Measurements from ENCODE around the gene TDRD7. TPM values are rescaled to one million over a fixed set of nuclear protein-coding genes. Genes with fewer than 3 reads are reported as not detected.

TDRD7 gene
- total and polyA plus RNA-seq, 2 of the 8 experiments (the other 6 are each of a cell fraction or from before 2014, with no cell fraction given): 1.2 to 2.3 TPM

- Histone ChIP-seq H3K4ac (replicated peaks; ENCODE audit: insufficient read length, low read depth, low read length) (no peak overlapping the region), H2BK5ac (ENCODE audit: low read depth, low read length) (peak overlapping the region; percentile 73), H3K23me2 (ENCODE audit: low read depth, low read length) (no peaks in the 10 kb centered on the region), H3K27me3 (replicated peaks in 1 of 4; ENCODE audit: control insufficient read depth in 3 of 4, extremely low read depth in 1 of 4, insufficient read depth in 3 of 4, low read length in 3 of 4) (peaks cover 0 to 2% (median 0%) of the 10 kb centered on the region in 4 experiments; a peak in 2 of 7 replicates), H3K79me2 (ENCODE audit: control insufficient read depth in 1 of 2, insufficient read depth in 2 of 2, low read length in 2 of 2) (no peaks in the 10 kb centered on the region), H3K79me1 (ENCODE audit: low read depth, low read length) (no peaks in the 10 kb centered on the region), H2AFZ (ENCODE audit: low read length) (peak overlapping the region; percentile 89), H3K18ac (ENCODE audit: extremely low read depth, low read length) (peak overlapping the region; percentile 36; the same call in 1 of the 2 replicates), H3K4me3 (ENCODE audit: extremely low read depth in 1 of 4, insufficient read depth in 2 of 4, low read depth in 3 of 4, low read length in 4 of 4) (no peak overlapping the region), H3K36me3 (ENCODE audit: control insufficient read depth in 2 of 4, insufficient read depth in 4 of 4, low read length in 3 of 4) (no peaks in the 10 kb centered on the region), H2BK20ac (ENCODE audit: low read length) (no peak overlapping the region), H2BK120ac (replicated peaks; ENCODE audit: low read depth, low read length) (no peak overlapping the region), H4K5ac (ENCODE audit: insufficient read length, low read depth, low read length) (no peak overlapping the region), H4K8ac (ENCODE audit: extremely low read depth, insufficient read depth, low read length) (no peak overlapping the region), H3K23ac (ENCODE audit: insufficient read length) (no peak overlapping the region), H4K20me1 (replicated peaks in 1 of 2; ENCODE audit: control insufficient read depth in 1 of 2, insufficient read depth in 2 of 2, low read length in 2 of 2) (no peaks in the 10 kb centered on the region), H3K4me2 (ENCODE audit: insufficient read depth in 1 of 2, low read depth in 2 of 2, low read length in 2 of 2) (no peak overlapping the region; a peak in 1 of 4 replicates), H2BK12ac (ENCODE audit: low read depth, low read length) (no peak overlapping the region), H3K14ac (ENCODE audit: insufficient read length) (no peak overlapping the region), H3K9me3 (ENCODE audit: insufficient read depth in 2 of 2, low read depth in 1 of 2, low read length in 1 of 2) (0 out of 4 replicates have a peak, but pooled peaks cover 0 to 4% of the 10 kb centered on the region in 2 experiments), H3K56ac (replicated peaks; ENCODE audit: insufficient read length, low read depth, low read length) (no peak overlapping the region), H2AK5ac (ENCODE audit: low read depth, low read length) (no peak overlapping the region), H3K27ac (ENCODE audit: low read depth, low read length) (no peak overlapping the region), H3K9ac (replicated peaks in 1 of 4; ENCODE audit: extremely low read depth in 1 of 4, low read depth in 3 of 4, low read length in 3 of 4) (no peak overlapping the region), H4K91ac (replicated peaks; ENCODE audit: insufficient read length, low read length) (peak overlapping the region; percentile 32), H3K4me1 (replicated peaks in 1 of 4; ENCODE audit: control insufficient read depth in 3 of 4, insufficient read depth in 4 of 4, low read length in 3 of 4) (peaks cover 0 to 5% (median 0%) of the 10 kb centered on the region in 4 experiments; a peak in 1 of 7 replicates), H2BK15ac (ENCODE audit: low read length) (no peak overlapping the region)
- DNase-seq (ENCODE audit: low read depth in 1 of 2, low spot score in 2 of 2) (peak; percentile 71 to 92), FAIRE-seq (peak; percentile 76)
- CTCF ChIA-PET (ENCODE audit: partially characterized antibody): interaction anchor here (0.9 to 10.9 kb wide), 17 partner anchors 9 to 542 kb away, joined by 3 to 140 read pairs (median 4); no protein-coding TSS in a partner anchor
- WGBS, 2 experiments (ENCODE audit: extremely low coverage in 1 of 2, insufficient coverage in 1 of 2, insufficient read length in 1 of 2, insufficient replicate concordance in 2 of 2, low coverage in 1 of 2, low lambda C conversion rate in 2 of 2, missing lambda C conversion rate in 1 of 2): 47% methylated on average over 20 of the region's 20 CpGs; no CpG with 5 or more reads in 1 of the 2 experiments
- POLR2A ChIA-PET (ENCODE audit: partially characterized antibody): interaction anchor here (1.9 kb wide), 1 partner anchor 11 kb away, joined by 7 read pairs; no protein-coding TSS in a partner anchor
- TF ChIP-seq JUND (IDR thresholded peaks at IDR 0.05; ENCODE audit: low read length): peak; percentile 56; the same call in 1 of the 2 replicates
- no peak for TF ChIP-seq EP300 (IDR thresholded peaks at IDR 0.05; ENCODE audit: borderline replicate concordance in 1 of 2, low read depth in 2 of 2, low read length in 2 of 2)
- 0 out of 2 replicates have a peak, but pooled peaks have one; percentile 33 for TF ChIP-seq BACH1 (IDR thresholded peaks at IDR 0.05; ENCODE audit: low read length)
- no peak for TF ChIP-seq CTBP2 (IDR thresholded peaks at IDR 0.05; ENCODE audit: borderline replicate concordance, insufficient read depth, insufficient read length, low read length)
- TF ChIP-seq JUN (IDR thresholded peaks at IDR 0.05; ENCODE audit: low read depth, low read length): peak; percentile 33; the same call in 1 of the 2 replicates
- no peak for TF ChIP-seq KDM1A (IDR thresholded peaks at IDR 0.05; ENCODE audit: borderline replicate concordance, low read length)
- peak; percentile 83 to 88 for TF ChIP-seq RAD21 (IDR thresholded peaks at IDR 0.05 in 1 of 2, conservative IDR thresholded peaks at IDR 0.05 in 1 of 2; ENCODE audit: low read depth in 2 of 2, low read length in 2 of 2)
- 0 out of 2 replicates have a peak, but pooled peaks have one; percentile 27 for TF ChIP-seq YY1 (IDR thresholded peaks at IDR 0.05; ENCODE audit: low read depth, low read length)
- TF ChIP-seq CREB1 (IDR thresholded peaks at IDR 0.05): peak; percentile 28; the same call in 1 of the 2 replicates
- TF ChIP-seq KDM5A (IDR thresholded peaks at IDR 0.05; ENCODE audit: low read length): no peak
- no peak for TF ChIP-seq PHF8 (conservative IDR thresholded peaks at IDR 0.05; ENCODE audit: low read depth, low read length)
Observed at GRCh38 chr9:97398999-97399758, 12.7 kb upstream of the TDRD7 start.

All from H1 (cell line).